Measurements from ENCODE around the gene ANKRD22.

Gene ANKRD22

DNA sequence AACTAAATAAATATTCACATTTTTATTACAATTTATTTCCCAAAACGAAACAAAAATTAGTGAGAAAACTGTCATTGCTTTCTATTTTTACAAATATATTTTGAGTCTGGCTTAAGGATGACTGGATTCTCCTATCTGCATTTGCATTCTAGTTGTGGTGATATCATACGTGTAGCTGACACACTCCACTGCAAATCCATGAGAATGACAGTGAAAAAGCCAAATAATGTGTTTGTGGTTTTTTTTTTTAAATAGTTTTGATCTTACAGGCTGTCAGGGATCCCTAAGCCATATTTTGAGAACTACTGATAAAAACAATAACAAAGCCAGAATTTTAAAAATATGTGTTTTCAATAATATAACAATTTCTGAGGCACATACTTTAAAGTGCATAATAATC, 22.6 kb upstream of the ANKRD22 start:
- DNase-seq (ENCODE audit: low read depth), result no peak
- no peak overlapping the region for H3K4me3 ChIP-seq (ENCODE audit: low read length)
- TF ChIP-seq CTCF (conservative IDR thresholded peaks at IDR 0.05; ENCODE audit: low read depth, low read length), result no peak

- no peak for TF ChIP-seq CTCF (conservative IDR thresholded peaks at IDR 0.05; ENCODE audit: low read depth, low read length)
- DNase-seq (ENCODE audit: low read depth), result no peak
- no peak overlapping the region for H3K4me3 ChIP-seq (ENCODE audit: low read length)
Measured at GRCh38 chr10:88873757-88874156, 22.1 kb upstream of the ANKRD22 start.

DNA sequence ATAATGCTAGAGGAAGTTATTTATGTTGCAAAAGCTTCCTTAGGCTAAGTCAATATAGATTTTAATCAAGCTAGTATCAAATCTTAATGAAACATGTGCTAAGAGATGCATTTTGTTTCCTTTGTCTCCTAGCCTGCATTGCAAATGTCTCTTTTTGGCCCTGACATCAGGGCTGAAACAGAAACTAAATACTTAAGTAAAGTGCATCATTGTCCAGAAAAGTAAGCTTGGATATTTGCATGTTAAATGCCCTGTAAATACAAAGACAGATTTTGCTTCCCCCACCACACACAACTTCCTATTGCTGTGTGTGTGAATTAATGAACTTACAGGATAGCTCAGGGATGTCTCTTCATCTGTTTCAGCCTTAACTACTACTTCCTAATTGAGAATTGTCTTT, 18.4 kb upstream of the ANKRD22 start:
- no peak for DNase-seq (ENCODE audit: low read depth)
- TF ChIP-seq CTCF (conservative IDR thresholded peaks at IDR 0.05; ENCODE audit: low read depth, low read length), result no peak
- no peak overlapping the region for H3K4me3 ChIP-seq (ENCODE audit: low read length)

DNA sequence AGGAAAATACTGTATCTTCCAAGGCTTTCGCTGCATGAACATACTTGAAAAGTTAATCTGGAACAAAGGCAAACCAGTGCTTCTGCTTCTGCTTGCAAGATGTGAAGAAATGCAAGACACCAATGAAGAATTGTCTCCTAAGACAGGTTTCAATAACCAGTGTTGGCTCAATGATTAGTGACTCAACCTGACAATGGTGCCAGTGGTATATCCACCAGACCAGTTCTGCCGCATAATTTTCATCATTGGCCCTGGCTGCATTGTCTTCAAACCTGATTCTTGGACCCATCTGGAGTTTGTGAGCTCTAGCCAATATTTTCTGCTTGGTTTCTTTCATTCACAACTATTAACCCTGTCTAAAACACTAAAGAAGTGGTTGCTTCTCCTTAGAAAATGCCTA, 14.8 kb upstream of the ANKRD22 start:
- no peak for DNase-seq (ENCODE audit: low read depth)
- no peak overlapping the region for H3K4me3 ChIP-seq (ENCODE audit: low read length)
- no peak for TF ChIP-seq CTCF (conservative IDR thresholded peaks at IDR 0.05; ENCODE audit: low read depth, low read length)

DNA sequence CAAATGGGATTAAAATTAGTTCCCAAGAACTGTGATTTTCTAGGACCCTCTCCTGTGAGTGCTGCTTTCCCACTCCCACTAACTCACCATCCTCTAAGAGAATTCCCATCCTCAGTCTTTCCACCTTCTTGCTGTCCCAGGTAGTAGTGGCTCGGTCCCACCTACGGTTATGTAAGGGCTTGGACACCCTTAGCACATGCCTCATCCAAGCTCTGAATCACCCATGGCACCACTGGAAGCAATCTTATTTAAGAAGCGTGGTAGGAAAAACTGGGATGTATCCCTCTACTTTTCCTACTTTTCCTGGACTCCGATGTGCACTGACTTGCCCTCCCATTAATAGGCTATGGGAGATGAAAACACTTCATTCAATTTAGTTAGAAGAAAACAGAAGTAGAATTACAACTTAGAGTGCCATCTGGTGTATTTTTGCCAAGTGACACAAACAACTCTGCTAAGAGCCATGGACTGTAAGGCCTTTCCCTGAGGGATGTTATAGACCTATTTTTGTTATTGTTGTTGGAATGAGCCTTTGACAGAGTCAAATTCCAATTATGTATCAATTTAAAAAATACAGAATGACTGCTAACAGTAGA, 13.7 kb upstream of the ANKRD22 start:
- H3K4me3 ChIP-seq (ENCODE audit: low read length), result no peak overlapping the region
- no peak for DNase-seq (ENCODE audit: low read depth)
- no peak for TF ChIP-seq CTCF (conservative IDR thresholded peaks at IDR 0.05; ENCODE audit: low read depth, low read length)

GRCh38 chr10:88861036-88861435, 9.4 kb upstream of the ANKRD22 start:
- no peak for TF ChIP-seq CTCF (conservative IDR thresholded peaks at IDR 0.05; ENCODE audit: low read depth, low read length)
- DNase-seq (ENCODE audit: low read depth), result no peak
- no peak overlapping the region for H3K4me3 ChIP-seq (ENCODE audit: low read length)

DNA sequence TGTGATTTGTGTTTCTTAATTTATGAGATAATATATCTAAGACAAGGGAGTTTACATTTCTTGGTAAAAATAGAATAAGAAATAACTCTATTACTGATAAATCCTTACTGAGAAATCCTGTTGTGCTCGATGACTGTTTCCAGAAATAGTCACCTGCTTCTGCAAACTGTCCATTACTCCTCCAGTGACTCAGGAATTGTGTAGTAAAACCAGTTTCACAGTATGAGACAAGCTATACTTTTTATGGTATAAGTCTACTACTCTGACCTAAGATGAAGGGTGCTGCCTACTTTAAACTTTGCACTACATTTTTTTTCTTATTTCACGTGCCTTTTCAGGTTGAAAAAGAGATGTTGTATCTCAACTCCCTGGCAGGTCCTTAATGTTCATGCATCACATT, 6.8 kb upstream of the ANKRD22 start:
- DNase-seq (ENCODE audit: low read depth), result no peak
- no peak for TF ChIP-seq CTCF (conservative IDR thresholded peaks at IDR 0.05; ENCODE audit: low read depth, low read length)

More for the DNA sequence above, 6.8 kb upstream of the ANKRD22 start:
- no peak overlapping the region for H3K4me3 ChIP-seq (ENCODE audit: low read length)

Data from retinal pigment epithelial cell (primary cell).